K562 (cell line): ENCODE data around the gene VSIG10L. TPM values are rescaled to one million over a fixed set of nuclear protein-coding genes. Genes with fewer than 3 reads are reported as not detected.

Experiments used
- ATAC-seq: fragments of 200-7000 bp; cut with Tn5 transposase; 3 replicates; pipeline ENCODE4 v1.9.1; 2020; ENCODE audit warnings: moderate library complexity
- BruUV-seq: library from RNA; stranded (reverse); fragments of 400-500 nt; replicated peaks from 2 replicates; lab custom pipeline; 2021; lab: Mats Ljungman, UMichigan
- CTCF ChIA-PET: fragments of 300-600 bp; formaldehyde crosslinking; extraction: SDS; loops from one replicate; lab custom pipeline; 2021; ENCODE audit warnings: low intra/inter-chr PET ratio; lab: Yijun Ruan, JAX
- POLR2A ChIA-PET: fragments of 300-600, 350-650 bp; sonication (Branson Sonifier 250); formaldehyde crosslinking; extraction: SDS; loops from one replicate; lab custom pipeline; 2021; ENCODE audit warnings: antibody characterized with exemption, inconsistent platforms; lab: Yijun Ruan, JAX
- DNase-seq, 4 experiments: peaks; one replicate each; pipeline versions ENCODE4 v3.0.0 to v3.0.0-alpha.2; 2011 to 2018; ENCODE audit warnings: low spot score in 3 of 4, mixed read lengths in 3 of 4; ENCODE audit errors: extremely low read depth in 1 of 4
- FAIRE-seq: peaks from 2 replicates; lab custom pipeline; 2011; peaks lifted over from hg19 to GRCh38; lab: Jason Lieb, UNC
- H2AFZ ChIP-seq: 2 replicates; pipeline ENCODE4 v1.6.0; 2011; ENCODE audit warnings: low read depth, low read length, control low read depth, inconsistent platforms
- H3K27ac ChIP-seq: fragments of 200-600 bp; 3 replicates; pipeline ENCODE4 v1.8.0; 2011; ENCODE audit warnings: low read depth, mild to moderate bottlenecking, control low read depth, inconsistent platforms, low read length, moderate library complexity, mixed read lengths; ENCODE audit errors: extremely low read depth
- H3K27me3 ChIP-seq, 2 experiments: fragments of 300-600 bp in 1 of 2; 2 replicates in 1 of 2; 3 replicates in 1 of 2; pipeline versions ENCODE4 v1.6.0 to v1.8.0; 2011; ENCODE audit warnings: inconsistent platforms in 2 of 2, low read length in 2 of 2, mild to moderate bottlenecking in 1 of 2, mixed read lengths in 1 of 2, moderate library complexity in 1 of 2; ENCODE audit not compliant: control insufficient read depth in 2 of 2, insufficient read depth in 2 of 2
- H3K36me3 ChIP-seq: fragments of 300-600 bp; 3 replicates; pipeline ENCODE4 v1.8.0; 2011; ENCODE audit warnings: mild to moderate bottlenecking, low read length, inconsistent platforms; ENCODE audit not compliant: control insufficient read depth, insufficient read depth
- H3K4me1 ChIP-seq, 2 experiments: fragments of 200-600 bp in 1 of 2; replicated peaks in 1 of 2; 2 replicates in 1 of 2; 3 replicates in 1 of 2; pipeline versions ENCODE4 v1.5.1 to v1.8.0; 2011; ENCODE audit warnings: inconsistent platforms in 2 of 2, low read length in 2 of 2, mild to moderate bottlenecking in 1 of 2, mixed read lengths in 1 of 2, moderate library complexity in 1 of 2; ENCODE audit not compliant: control insufficient read depth in 2 of 2, insufficient read depth in 2 of 2
- H3K4me2 ChIP-seq: 2 replicates; pipeline ENCODE4 v1.6.1; 2011; ENCODE audit warnings: low read length, control low read depth, inconsistent platforms, mixed read lengths; ENCODE audit not compliant: insufficient read depth
- H3K4me3 ChIP-seq: fragments of 200-600 bp; sonication (generic), shearing (Covaris generic); 2 replicates; pipeline ENCODE4 v1.5.1; 2016; ENCODE audit warnings: control low read depth, inconsistent platforms
- H3K79me2 ChIP-seq: fragments of 200-600 bp; 3 replicates; pipeline ENCODE4 v1.8.0; 2011; ENCODE audit warnings: low read length, inconsistent platforms; ENCODE audit not compliant: control insufficient read depth, insufficient read depth
- H3K9ac ChIP-seq, 2 experiments: 2 replicates each; pipeline versions ENCODE4 v1.6.0 to v1.6.1; 2011; ENCODE audit warnings: low read depth in 2 of 2, low read length in 2 of 2, control low read depth in 1 of 2, inconsistent platforms in 1 of 2, mild to moderate bottlenecking in 1 of 2, mixed read lengths in 1 of 2; ENCODE audit not compliant: insufficient read depth in 1 of 2
- H3K9me1 ChIP-seq: one replicate; pipeline ENCODE4 v1.6.0; 2011; ENCODE audit warnings: inconsistent platforms, mild to moderate bottlenecking, low read length, moderate library complexity; ENCODE audit not compliant: control insufficient read depth, insufficient read depth
- H3K9me3 ChIP-seq: replicated peaks from 2 replicates; pipeline ENCODE4 v1.5.1; 2011; ENCODE audit warnings: low read depth, low read length, inconsistent platforms; ENCODE audit not compliant: control insufficient read depth, insufficient read depth
- H4K20me1 ChIP-seq: replicated peaks from 2 replicates; pipeline ENCODE4 v1.6.1; 2011; ENCODE audit warnings: low read length, inconsistent platforms, mixed read lengths; ENCODE audit not compliant: control insufficient read depth, insufficient read depth
- CAMTA2 ChIP-seq: fragments of 250-450 bp; sonication (Bioruptor Pico); conservative IDR thresholded peaks from 2 replicates; pipeline ENCODE4 v1.5.1; 2022
- CREB1 ChIP-seq, 2 experiments: sonication (generic) in 1 of 2; formaldehyde crosslinking in 1 of 2; IDR thresholded peaks; 2 replicates each; pipeline versions ENCODE4 v1.6.1 to v1.8.0; 2012 to 2022; ENCODE audit warnings: inconsistent platforms in 1 of 2, mild to moderate bottlenecking in 1 of 2, missing genetic modification reagents in 1 of 2, moderate library complexity in 1 of 2
- DIDO1 ChIP-seq: fragments of 450-650 bp; IDR thresholded peaks from 2 replicates; pipeline ENCODE4 v1.6.1; 2016; ENCODE audit warnings: low read depth, missing biosample characterization, missing genetic modification characterization
- ELF4 ChIP-seq: fragments of 450-650 bp; formaldehyde crosslinking; IDR thresholded peaks from 2 replicates; pipeline ENCODE4 v1.4.0; 2022; ENCODE audit warnings: missing genetic modification characterization
- EZH2 ChIP-seq: IDR thresholded peaks from 2 replicates; pipeline ENCODE4 v1.6.1; 2012; ENCODE audit warnings: low read depth, mild to moderate bottlenecking, inconsistent platforms, low read length, borderline replicate concordance
- FOXP1 ChIP-seq: sonication (generic); formaldehyde crosslinking; IDR thresholded peaks from 2 replicates; pipeline ENCODE4 v1.8.0; 2022; ENCODE audit warnings: mild to moderate bottlenecking, missing genetic modification reagents
- GTF2A2 ChIP-seq: IDR thresholded peaks from 2 replicates; pipeline ENCODE4 v1.6.1; 2016; ENCODE audit warnings: mild to moderate bottlenecking, missing genetic modification characterization, missing compliant biosample characterization
- KLF16 ChIP-seq: IDR thresholded peaks from 2 replicates; pipeline ENCODE4 v1.6.1; 2016; ENCODE audit warnings: antibody characterized with exemption
- NR4A1 ChIP-seq, 2 experiments: fragments of 250-450 bp in 1 of 2; fragments of 450-650 bp in 1 of 2; sonication (Bioruptor Pico) in 1 of 2; IDR thresholded peaks; 2 replicates each; pipeline versions ENCODE4 v1.4.0 to v1.6.1; 2016 to 2020; ENCODE audit warnings: mild to moderate bottlenecking in 2 of 2, missing compliant biosample characterization in 1 of 2, missing genetic modification characterization in 1 of 2, moderate library complexity in 1 of 2
- SMARCA5 ChIP-seq: fragments of 450-650 bp; IDR thresholded peaks from 2 replicates; pipeline ENCODE4 v1.6.1; 2016
- STAG1 ChIP-seq: sonication (generic); formaldehyde crosslinking; IDR thresholded peaks from 2 replicates; pipeline ENCODE4 v1.5.0; 2020; ENCODE audit warnings: missing genetic modification reagents, borderline replicate concordance
- TRIM24 ChIP-seq, 2 experiments: fragments of 450-650 bp; IDR thresholded peaks; 2 replicates each; pipeline ENCODE4 v1.6.1; 2016
- ZC3H11A ChIP-seq: IDR thresholded peaks from 2 replicates; pipeline ENCODE4 v1.6.1; 2012; ENCODE audit warnings: low read depth, low read length, improper control_type of control experiment
- ZNF586 ChIP-seq: fragments of 450-650 bp; formaldehyde crosslinking; conservative IDR thresholded peaks from 2 replicates; pipeline ENCODE4 v1.4.0; 2020; ENCODE audit warnings: mild to moderate bottlenecking, moderate library complexity
- ZSCAN32 ChIP-seq: fragments of 450-650 bp; formaldehyde crosslinking; IDR thresholded peaks from 2 replicates; pipeline ENCODE4 v1.4.0; 2020; ENCODE audit warnings: mild to moderate bottlenecking, moderate library complexity
- WGBS: fragments of 100-300 bp; shearing (Covaris generic); methylation state at CpG from one replicate; pipeline ENCODE4 v1.1.6; 2016; ENCODE audit warnings: low coverage, mixed read lengths; ENCODE audit not compliant: insufficient coverage; ENCODE audit errors: missing lambda C conversion rate; 5-methylcytosine and 5-hydroxymethylcytosine counted together
- in situ Hi-C: fragments of 300-500 bp; cut with MboI; formaldehyde crosslinking; loops from 4 replicates; pipeline ENCODE4 v1.15.0; 2018; ENCODE audit warnings: inconsistent platforms, mixed read lengths
- intact Hi-C: fragments of 100-400 bp; cut with micrococcal nuclease; formaldehyde crosslinking; loops from 2 replicates; pipeline ENCODE4 v1.14.2; 2022
- polyA plus RNA-seq, 8 experiments: library from polyadenylated mRNA; depleted of rRNA in 4 of 8; stranded (reverse) in 5 of 8; unstranded in 3 of 8; fragments of >200 nt; fragmentation: Nextera tagmentation in 2 of 8; fragmentation: Illumina TruSeq in 1 of 8; extraction: Ambion mirVana in 2 of 8; extraction: Trizol in 1 of 8; gene quantifications; 2 replicates each; pipeline versions ENCODE4 v1.2.1 to v1.2.3, GENCODE V29; 2011 to 2014; ENCODE audit warnings: inconsistent platforms in 1 of 8, missing spikeins in 1 of 8
- total RNA-seq, 7 experiments: library from RNA; depleted of rRNA in 6 of 7; stranded (reverse); fragments of >200 nt in 6 of 7; fragmentation: Illumina TruSeq in 2 of 7; extraction: Trizol in 2 of 7; gene quantifications; 2 replicates each; pipeline versions ENCODE4 v1.2.1 to v1.2.3, GENCODE V29; 2011 to 2021; ENCODE audit warnings: low replicate concordance in 1 of 7

Gene VSIG10L
- total and polyA plus RNA-seq, 9 of the 15 experiments (the other 6 are each of a cell fraction or from before 2014, with no cell fraction given), result 1.1 to 7.6 (median 2.2) TPM

DNA sequence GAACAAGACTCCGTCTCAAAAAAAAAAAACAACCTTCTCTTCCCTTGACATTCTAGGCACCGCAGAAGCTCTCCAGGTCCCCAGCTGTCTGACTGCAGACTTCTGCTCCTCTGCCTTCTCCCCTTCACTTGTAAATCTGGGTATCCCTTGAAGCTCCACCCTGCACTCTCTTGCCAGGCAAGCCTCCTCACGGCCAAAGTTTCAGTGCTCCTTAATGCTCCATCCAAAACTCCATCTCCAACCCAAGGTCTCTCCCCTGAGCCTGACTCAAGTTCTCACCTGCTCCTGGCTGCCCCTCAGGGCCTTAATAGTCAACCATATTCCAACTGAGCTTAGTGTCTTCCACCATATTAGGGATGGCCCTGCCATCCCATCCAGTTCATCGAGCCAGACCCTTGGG, 28.3 kb upstream of the VSIG10L start:
- Histone ChIP-seq H4K20me1 (no peaks in the 10 kb centered on the region), H3K36me3 (no peaks in the 10 kb centered on the region), H3K27ac (no peak overlapping the region), H3K4me1 (peaks cover 20 to 42% of the 10 kb centered on the region in 2 experiments), H3K4me3 (no peak overlapping the region), H3K4me2 (no peak overlapping the region), H3K27me3 (no peaks in the 10 kb centered on the region), H3K9ac (no peak overlapping the region; a peak in 1 of 4 replicates), H3K9me3 (no peaks in the 10 kb centered on the region), H3K9me1 (no peaks in the 10 kb centered on the region), H3K79me2 (peaks cover 31% of the 10 kb centered on the region), H2AFZ (no peak overlapping the region)
- ATAC-seq (no peak), DNase-seq (no peak), FAIRE-seq (no peak)
- POLR2A ChIA-PET, result interaction anchor here (0.7 to 0.9 kb wide), 2 partner anchors 12 to 15 kb away, joined by 3 read pairs; no protein-coding TSS in a partner anchor
- intact Hi-C loops, result no loop called here
- 59% methylated on average over 4 of the region's 4 CpGs for WGBS
- TF ChIP-seq NR4A1 (CRISPR knock-in tag; IDR thresholded peaks at IDR 0.05) (no peak), NR4A1 (tag; IDR thresholded peaks at IDR 0.05) (no peak), KLF16 (no peak), FOXP1 (no peak), CAMTA2 (CRISPR knock-in tag) (no peak), ZNF586 (CRISPR knock-in tag) (no peak), ZC3H11A (no peak), ELF4 (CRISPR knock-in tag) (no peak), SMARCA5 (no peak), STAG1 (no peak), EZH2 (no peak), DIDO1 (tag) (no peak), GTF2A2 (no peak), CREB1 (IDR thresholded peaks at IDR 0.05) (no peak), CREB1 (CRISPR knock-in tag; IDR thresholded peaks at IDR 0.05) (no peak), ZSCAN32 (CRISPR knock-in tag) (no peak), TRIM24 (IDR thresholded peaks at IDR 0.05) (no peak)
- in situ Hi-C loops, result no loop called here
- CTCF ChIA-PET, result no interaction called here
- BruUV-seq, result no TSS peak
